GM18858 (cell line): ENCODE results near the gene SNRPA.
"Not testable (repeated sequence)": the region's sequence is repeated elsewhere in the genome, so short reads cannot be mapped to it uniquely, and the experiment has no call there.

ENCODE experiments used
- ATAC-seq: cut with Tn5 transposase; IDR thresholded peaks from one replicate; pipeline ENCODE4 v1.9.1; 2021; ENCODE audit not compliant: unreplicated experiment

Gene SNRPA

GRCh38 chr19:40800339-40800996 is 49.5 kb downstream of the SNRPA start:
- no peak for ATAC-seq

GRCh38 chr19:40800997-40801377 is 50.0 kb downstream of the SNRPA start:
- no peak for ATAC-seq

- ATAC-seq: no peak
These were observed 50.7 kb downstream of the SNRPA start for GRCh38 chr19:40801426-40802299.

GRCh38 chr19:40802300-40803169 is 51.5 kb downstream of the SNRPA start:
- ATAC-seq: no peak

GRCh38 chr19:40803170-40803856 is 52.3 kb downstream of the SNRPA start:
- no peak for ATAC-seq

DNA sequence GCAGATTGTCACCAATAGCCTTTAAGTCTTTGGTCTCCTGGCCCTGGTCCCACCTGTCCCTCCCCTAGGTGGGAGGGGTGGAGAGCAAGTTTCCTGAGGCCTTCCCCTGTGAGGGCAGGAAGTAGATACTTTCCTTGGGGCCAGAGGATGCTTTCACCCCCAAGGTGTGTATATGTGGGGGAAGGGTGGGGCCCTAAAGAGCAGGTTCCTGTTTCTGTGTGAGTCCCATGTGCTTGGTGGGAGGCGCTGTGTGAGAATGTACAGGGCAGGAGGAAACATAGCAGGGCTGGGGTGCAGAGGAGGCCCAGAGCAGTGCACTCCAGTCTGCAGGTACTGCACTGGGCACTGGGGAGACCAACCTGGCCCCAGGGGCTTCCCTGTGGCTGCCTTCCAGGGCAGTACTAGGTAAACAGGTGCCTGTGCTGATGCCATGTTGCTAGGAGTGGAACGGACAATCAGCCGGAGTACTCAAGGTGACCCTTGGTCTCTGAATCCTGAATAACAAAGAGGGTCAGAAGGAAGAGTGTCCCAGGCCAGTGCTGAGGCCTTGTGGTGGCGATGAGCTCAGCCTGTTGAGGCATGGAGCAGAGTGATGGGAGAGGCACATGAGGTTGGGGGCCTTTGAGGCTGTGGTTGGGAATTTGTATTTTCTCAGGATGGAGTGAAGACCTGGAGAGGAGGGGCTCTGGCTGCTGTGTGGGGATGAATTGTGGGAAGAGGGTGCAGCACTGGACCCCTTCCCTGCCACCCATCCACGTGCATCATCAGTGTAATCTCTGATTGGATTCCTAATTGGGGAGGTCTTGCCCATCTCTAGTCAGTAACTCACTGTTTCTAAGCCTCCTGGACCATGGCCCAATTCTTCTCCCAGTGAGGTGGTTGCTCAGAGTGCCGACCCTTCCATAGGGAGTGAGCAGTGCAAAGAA is 53.1 kb downstream of the SNRPA start:
- ATAC-seq: no peak

DNA sequence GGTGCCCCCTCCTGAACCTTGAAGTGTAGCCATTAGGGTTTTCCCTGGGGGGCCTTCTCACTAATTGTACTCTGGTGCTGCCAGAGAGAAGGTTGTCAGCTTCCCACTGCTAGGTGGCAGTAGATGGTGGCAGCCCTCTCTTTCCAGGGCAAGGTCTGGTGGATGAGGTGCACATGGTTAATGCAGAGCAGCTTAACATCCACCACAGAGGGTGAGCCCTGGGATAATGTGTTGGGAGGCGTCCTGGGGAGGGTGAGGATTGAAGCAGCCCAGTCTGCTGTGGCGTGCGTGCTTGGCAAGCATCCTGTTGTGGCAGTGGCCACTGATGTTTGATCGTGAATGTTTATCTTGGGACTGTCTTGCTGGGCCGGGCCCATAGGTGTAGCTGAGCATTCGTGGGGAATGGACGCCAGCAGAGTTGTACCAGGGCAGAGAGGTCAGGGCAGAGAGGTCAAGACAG is 53.8 kb downstream of the SNRPA start:
- no peak for ATAC-seq

DNA sequence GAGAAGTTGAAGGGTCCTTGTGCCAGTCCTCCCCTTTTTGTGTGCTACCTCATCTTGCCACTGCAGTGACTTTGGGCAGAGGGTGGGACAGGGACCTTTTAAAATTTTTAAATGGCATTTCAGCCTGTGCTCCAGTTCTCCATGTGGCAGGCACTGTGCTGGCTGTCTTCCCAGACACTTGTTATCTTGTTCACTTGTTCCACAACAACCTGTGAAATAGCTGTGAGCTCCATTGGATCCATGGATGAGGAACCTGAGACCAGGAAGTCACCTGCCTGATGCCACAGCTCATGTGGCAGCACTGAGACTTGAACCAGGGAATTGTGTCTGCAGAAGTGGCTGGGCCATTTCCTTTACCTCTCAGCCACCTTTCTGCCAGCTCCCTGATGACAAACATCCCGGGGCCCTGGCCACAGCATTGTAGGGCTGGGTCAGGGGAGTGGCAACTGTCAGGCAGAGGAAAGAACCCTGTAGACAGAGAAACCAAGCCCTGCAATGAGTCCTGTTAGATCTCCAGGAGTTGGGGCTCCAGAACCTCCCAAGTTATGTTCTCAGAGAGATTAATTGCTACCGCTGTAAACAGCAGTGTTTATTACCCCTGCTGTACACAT is 54.4 kb downstream of the SNRPA start:
- ATAC-seq: no peak

DNA sequence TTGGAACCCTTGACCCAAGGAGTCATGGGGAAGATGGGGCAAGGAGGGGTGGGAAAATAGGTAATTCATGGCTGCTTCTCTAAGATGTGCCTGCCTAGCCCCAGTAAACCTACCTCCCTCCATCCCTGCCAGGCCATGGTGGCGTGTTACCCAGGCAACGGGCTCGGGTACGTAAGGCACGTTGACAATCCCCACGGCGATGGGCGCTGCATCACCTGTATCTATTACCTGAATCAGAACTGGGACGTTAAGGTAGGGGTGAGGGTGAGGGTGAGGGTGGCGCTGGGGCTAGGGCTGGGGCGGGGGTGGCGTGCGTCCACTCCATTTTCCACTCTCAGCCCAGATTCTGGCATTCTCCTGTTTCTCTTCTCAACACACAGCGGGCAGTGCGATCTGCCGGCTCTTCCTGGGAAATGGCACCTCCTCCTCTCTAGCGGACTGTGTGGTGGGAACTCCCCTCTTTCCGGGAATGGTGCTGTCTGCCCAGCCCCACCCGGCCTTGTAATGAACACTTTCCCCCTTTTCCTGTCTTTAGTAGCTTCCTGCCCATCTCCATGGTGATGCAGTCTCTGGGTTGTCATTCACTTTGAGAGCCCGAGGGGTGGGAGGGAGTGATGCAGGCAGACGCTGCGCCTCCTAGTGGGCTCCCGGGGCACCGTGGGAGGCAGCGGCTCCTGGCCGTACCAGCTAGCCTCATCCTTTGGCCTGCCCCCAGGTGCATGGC is 55.6 kb downstream of the SNRPA start:
- ATAC-seq: no peak

GRCh38 chr19:40807147-40808020 is 56.4 kb downstream of the SNRPA start:
- no peak for ATAC-seq

DNA sequence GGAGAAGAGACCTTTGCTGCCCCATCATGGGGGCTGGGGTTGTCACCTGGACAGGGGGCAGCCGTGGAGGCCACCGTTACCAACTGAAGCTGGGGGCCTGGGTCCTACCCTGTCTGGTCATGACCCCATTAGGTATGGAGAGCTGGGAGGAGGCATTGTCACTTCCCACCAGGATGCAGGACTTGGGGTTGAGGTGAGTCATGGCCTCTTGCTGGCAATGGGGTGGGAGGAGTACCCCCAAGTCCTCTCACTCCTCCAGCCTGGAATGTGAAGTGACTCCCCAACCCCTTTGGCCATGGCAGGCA is 57.0 kb downstream of the SNRPA start:
- no peak for ATAC-seq

DNA sequence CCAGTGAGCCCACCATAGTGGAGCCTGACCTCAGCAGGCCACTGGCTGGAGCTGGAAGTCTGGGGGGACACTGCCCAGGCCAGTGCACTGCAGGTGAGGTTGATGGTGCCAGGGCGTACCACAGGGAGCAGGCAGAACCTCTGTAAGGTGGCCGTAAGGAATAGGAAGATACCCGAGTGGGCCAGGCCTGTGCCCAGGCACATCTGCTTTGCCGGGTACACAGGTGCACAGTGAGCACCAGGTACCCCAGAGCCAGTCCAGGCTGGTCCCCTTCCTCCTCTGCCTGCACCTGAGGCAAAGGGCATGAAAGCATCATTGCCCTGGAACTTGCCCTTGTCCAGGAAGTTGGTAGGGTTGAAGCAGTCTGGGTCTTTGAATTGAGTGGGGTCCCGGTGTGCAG is 57.5 kb downstream of the SNRPA start:
- ATAC-seq: no peak

DNA sequence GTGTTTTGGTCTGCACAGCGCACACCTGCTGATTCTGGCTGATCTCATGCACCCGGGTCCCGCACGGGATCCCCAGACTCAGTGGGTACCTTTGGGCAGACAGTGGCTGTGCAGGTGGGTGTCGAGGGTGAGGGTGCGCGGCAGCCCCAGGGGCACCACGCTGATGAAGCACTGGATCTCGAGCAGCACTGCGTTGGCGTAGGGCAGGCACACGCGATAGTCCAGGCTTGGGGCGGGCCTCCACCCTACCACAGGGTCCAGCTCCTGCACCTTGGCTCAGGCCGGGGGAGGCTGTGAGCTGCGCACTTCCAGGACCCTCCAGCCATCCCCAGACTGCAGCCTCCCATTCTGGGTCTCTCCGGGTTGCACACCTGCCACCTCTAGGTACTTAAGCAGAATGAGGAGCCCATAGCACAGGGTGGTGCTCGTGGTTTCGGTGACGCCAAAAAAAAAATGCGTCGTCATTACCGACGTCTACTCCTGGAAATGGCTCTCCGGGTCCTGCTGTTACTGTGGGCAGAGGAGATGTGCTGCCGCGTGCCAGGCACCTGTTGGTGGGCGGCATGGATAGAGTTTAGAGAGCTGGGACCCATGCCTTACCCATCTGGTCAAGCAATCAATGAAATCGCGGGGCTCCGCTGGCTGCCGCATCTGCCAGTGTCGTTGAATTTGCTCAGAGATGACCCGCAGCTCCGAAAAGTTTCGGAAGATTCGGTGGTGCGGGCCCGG is 58.5 kb downstream of the SNRPA start:
- ATAC-seq: no peak

GRCh38 chr19:40810160-40810559 is 59.2 kb downstream of the SNRPA start:
- ATAC-seq: no peak

DNA sequence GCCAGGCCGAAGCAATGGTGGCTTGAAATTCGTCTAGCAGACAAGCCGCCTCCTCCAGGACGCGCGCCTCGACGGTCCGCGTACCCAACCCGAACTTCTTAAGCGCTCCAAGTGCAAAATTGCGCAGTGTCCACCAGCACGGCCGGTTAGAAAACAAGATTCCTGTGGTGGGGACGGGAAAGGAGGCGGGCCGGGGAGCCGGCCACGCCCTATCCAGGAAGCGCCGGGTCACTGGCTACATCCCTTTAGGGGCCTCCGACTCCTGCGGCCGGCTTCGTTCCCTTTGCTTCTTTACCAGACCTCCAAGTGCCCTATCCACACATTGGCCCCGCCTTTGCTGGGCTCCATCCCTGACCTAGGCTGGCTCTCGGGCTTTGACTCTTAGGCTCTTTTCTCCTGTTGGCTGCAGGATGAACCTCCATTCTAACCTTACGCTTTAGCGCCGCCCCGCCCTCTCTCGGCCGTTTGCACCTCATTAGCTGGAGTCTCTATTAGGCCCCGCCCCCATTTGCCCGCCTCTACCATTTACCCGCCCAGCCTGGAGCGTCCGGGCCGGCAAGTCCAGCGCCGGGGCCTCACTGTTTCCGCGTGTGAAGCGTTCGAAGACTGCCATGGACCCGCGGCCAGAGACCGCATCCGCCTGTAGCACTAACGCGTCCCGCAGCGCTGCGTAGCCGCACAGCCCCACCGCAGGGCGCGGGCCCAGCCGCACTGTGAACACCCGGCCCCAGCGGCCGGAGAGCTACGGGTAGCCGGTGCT is 59.8 kb downstream of the SNRPA start:
- ATAC-seq: not testable (repeated sequence)

DNA sequence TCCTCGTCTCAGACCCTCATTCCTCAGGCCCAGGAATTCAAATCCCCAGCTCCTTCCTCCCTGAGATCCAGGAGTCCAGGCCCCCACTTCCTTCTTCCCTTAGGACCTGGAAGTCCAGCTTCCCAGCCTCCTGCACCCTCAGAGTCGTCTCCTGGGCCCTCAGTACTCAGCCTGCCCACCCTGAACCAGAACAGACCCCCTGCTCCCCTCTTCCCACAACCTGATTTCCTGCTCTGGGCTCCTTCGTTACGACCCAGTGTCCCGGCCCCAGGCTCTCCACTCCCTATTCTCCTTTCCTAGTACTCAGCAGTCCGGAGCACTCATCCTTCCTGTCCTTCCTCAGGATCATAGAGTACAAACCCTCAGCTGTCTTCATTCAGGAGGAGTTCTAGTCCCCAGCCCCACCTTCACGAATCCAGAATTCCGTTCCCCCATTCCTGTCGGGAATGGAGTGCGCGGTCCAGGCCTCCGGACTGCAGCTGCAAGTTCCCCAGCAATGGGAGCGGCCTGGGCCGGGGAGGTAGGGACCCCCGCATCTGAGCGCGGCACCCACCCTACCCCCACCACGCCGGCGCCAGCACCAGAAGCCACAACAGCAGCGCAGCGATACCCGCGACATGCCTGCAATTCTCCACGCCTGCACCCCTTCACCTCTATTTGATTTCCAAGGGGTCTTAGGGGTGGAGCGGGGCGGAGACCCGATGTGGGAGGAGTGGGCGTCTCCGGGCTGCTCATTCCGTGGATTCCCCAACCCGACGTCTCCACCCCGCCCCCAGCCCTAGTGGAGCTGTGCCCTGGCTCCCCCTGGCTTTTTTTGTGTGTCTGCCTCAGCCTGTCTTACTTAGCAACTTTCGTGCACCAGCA is 60.7 kb downstream of the SNRPA start:
- no peak for ATAC-seq
